Middle frontal gyrus (tissue), 1 donor: ENCODE results near the gene DBNDD1.
"Not testable (repeated sequence)": the region's sequence is repeated elsewhere in the genome, so short reads cannot be mapped to it uniquely, and the experiment has no call there.

Experiments
- DNase-seq: peaks from one replicate; pipeline ENCODE4 v3.0.0-alpha.2; 2015; ENCODE audit warnings: low spot score; ENCODE audit errors: extremely low spot score

The DBNDD1 gene

DNA sequence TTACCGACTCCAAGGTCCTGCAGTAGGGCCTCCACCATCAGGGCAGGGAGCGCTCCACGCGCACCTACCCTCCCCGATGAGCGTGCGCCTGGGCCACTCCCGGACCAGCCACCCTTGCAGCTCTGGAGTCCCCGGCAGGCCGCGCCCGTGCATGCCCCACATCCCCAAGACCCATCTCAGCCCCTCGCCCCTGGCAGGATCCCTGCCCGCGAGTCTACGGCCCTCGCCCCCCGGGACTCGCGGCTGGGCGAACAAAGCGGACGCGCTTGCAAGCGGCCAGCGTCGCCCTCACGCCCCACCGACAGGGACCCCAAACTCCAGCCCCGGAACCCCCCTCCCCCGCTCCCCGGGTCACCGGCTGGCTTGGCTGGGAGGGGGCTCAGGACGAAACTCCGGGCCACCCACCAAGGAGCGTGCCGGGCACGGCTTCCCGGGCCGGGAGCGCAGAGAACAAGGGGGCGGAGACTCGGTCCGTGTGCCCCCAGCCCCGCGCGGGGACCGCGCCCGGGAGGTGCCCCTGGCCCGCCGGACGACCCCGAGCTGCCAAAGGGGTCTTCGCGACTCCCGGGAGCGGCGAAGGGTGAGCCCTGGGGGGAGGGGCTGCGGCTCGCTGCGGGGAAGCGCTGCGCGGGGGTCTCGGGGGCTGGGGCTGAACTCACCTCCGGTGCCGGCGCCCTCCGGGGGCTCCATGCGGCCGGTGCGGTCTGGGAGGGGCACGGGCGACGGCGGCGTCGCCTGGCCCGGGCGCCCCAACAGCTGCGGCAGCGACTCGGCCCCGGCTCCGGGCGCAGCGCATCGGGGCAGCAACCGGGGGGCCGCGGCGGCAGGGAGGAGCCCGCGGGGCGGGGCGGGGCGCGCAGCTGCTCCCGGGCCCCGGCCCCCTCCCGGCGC is at the start of gene DBNDD1:
DBNDD1 (minus strand) TSS at position 805 of the 891 bp plus-strand sequence; CDS start at position 690, 115 bp downstream.
- no peak for DNase-seq

DNA sequence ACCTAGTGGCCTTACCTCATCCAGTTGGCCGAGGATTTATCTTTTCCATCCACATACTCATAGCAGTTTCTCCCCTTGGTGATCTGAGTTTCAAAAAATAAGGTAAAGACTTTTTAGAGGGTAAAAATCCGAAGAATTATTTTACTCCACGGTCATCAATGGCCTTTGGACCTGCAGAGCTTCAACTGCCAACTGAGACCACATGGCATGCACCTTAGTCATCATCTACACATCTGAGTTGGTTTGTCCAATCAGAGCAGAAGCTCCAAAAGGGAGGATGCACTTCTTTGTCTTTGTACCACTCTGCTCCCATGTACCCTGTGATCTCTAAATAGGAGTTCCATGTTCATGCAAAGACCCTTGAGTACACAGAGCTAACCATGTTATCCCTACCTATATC is 42.2 kb upstream of the DBNDD1 start:
- DNase-seq = no peak

DNA sequence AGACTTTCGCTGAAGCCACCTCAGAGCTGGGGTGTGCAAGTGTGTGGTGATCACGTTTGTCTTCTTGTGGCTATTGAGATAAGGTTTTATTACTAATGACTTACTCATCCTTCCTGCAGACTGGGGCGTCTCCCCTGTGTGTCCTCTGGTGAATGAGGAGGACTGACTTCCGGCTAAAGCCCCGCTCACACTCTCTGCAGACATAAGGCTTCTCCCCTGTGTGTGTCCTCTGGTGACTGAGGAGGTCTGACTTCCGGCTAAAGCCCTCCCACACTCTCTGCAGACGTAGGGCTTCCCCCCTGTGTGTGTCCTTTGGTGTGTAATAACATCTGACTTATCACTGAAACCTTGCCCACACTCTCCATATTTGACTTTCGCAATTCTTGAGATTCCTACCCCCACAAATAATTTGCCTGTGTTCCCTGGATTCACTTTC is 38.5 kb upstream of the DBNDD1 start:
- no peak for DNase-seq

- DNase-seq = not testable (repeated sequence)
Measured at GRCh38 chr16:90056521-90056920, 37.3 kb upstream of the DBNDD1 start.

DNA sequence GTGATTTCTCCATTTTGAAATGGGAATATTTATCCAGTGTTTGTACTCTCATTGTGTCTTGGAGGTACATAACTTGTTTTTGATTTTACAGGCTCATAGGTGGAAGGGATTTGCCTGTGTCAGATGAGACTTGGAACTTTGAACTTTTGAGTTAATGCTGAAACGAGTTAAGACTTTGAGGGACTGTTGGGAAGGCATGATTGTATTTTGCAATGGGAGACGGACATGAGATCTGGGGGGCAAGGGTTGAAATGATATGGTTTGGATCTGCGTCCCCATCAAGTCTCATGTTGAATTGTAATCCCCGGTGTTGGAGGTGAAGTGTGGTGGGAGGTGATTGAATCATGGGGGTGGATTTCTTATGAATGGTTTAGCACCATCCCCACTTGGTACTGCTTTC is 36.1 kb upstream of the DBNDD1 start:
- no peak for DNase-seq

DNA sequence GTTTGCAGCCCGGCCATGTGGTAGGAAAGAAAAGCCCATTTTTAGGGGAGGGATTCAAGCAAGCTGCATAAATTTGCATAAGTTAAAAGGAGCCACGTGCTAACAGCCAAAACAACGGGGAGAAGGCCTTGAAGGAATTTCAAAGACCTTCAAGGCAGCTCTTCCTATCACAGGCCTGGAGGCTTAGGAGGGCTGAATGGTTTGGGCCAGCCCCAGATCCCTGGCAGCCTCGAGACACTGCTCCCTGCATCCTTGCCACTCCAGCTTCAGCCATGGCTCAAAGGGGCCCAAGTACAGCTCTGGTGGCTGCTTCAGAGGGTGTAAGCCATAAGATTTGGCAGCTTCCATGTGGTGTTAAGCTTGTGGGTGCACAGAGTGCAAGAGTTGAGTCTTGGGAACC is 35.3 kb upstream of the DBNDD1 start:
- DNase-seq = no peak

- no peak for DNase-seq
Measured at GRCh38 chr16:90053902-90054500, 34.7 kb upstream of the DBNDD1 start.

DNA sequence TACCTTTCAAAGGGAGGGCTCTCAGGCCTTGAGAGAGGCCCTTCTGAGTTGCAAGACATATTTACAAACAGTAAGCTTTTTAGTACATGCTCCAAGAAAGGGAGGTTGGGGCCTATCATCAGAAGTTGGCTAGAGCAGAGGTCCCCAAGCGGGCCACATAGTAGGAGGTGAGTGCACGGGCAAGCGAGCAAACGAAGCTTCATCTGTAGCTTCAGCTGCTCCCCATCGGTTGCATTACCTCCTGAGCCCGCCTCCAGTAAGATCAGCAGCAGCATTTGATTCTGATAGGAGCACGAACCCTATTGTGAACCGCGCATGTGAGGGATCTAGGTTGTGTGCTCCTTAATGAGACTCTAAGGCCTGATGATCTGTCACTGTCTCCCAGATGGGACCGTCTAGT is 31.7 kb upstream of the DBNDD1 start:
- no peak for DNase-seq

GRCh38 chr16:90048737-90049330 is 29.6 kb upstream of the DBNDD1 start:
- no peak for DNase-seq

DNA sequence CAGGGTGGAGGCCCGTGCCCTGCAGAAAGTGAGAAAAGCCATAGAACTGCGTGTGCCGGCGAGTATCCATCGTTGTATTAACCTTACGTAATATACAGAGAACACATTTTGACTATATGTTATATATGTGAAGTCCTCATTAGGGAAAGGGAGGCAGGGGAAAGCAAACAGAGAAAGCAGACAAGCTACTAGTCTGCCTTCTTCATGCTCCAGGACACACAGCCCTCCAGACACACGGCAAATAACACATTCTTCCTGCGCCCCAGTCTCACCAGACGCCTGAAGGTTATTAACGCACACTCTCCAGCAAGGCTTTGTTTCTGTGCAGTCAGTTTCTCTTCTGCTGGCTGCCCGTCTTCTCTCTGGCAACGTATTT is 29.1 kb upstream of the DBNDD1 start:
- no peak for DNase-seq

DNA sequence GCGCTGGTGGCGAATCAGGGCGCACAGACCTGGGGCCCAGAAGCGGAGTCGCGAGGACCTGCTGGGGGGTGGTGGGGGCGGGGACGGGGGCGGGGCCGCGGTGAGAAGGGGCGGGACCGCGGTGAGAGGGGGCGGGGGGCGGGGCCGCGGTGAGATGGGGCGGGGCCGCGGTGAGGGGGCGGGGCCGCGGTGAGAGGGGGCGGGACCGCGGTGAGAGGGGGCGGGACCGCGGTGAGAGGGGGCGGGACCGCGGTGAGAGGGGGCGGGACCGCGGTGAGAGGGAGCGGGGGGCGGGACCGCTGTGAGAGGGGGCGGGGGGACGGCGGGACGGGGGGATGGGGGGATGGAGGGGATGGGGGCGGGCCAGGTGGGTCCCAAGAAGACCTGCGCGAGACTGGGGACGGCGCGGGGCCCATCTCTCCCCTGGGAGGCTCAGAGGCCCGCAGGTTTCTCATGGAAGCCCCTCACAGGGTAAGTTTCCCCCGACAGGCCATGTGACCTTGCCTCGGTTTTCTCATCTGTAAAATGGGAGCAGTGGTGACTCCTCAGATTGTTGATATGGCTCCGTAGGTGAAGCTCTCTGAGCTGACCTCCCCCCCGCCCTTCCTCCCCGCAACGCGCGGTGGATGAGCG is 28.6 kb upstream of the DBNDD1 start:
- no peak for DNase-seq

GRCh38 chr16:90046971-90047713 is 27.9 kb upstream of the DBNDD1 start:
- no peak for DNase-seq

GRCh38 chr16:90046122-90046970 is 27.1 kb upstream of the DBNDD1 start:
- no peak for DNase-seq

GRCh38 chr16:90044111-90044551 is 24.9 kb upstream of the DBNDD1 start:
- no peak for DNase-seq

DNA sequence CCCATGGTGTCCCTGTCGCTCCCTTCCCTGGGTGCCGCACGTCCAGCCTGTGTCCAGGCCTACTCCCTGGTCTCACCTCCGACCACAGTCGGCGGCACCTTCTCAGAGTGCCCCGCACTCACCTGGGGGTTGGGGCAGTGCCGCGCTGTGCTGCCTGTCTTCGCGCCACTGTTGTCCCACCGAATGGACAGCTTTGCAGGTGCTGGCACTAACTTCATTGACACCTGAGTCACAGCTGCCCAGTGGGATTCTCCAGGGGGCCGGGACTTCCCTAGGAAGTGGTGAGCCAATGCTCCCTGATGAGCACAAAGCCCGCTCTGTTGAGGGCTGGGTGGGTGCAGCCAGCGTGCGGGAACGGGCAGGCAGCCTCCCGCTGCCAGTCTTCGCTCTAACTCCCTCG is 24.3 kb upstream of the DBNDD1 start:
- no peak for DNase-seq

DNA sequence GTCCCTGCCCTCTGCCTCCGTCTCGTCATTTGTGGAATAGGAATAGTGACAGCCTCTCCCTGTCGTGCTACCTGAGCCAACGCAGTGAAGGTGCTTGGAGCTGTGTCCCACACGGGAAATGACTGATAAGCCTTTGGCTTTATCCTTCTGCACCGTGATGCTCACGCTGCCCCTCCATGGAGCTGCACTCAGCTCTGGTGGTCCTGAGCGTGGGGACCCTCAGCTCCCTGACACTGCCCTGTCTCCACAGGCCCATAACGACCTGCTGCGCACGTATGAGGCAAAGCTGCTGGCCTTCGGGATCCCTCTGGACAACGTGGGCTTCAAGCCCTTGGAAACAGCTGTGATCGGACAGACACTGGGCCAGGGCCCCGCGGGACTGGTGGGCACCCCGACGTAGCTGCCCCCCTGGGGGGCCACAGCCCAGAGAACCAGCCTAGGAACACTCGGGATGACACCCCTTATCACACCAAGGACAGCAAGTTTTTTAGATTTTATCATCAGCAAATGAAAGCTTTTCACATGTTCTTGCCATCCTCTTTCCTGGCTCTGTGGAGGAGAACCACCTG is 23.8 kb upstream of the DBNDD1 start:
- no peak for DNase-seq

DNA sequence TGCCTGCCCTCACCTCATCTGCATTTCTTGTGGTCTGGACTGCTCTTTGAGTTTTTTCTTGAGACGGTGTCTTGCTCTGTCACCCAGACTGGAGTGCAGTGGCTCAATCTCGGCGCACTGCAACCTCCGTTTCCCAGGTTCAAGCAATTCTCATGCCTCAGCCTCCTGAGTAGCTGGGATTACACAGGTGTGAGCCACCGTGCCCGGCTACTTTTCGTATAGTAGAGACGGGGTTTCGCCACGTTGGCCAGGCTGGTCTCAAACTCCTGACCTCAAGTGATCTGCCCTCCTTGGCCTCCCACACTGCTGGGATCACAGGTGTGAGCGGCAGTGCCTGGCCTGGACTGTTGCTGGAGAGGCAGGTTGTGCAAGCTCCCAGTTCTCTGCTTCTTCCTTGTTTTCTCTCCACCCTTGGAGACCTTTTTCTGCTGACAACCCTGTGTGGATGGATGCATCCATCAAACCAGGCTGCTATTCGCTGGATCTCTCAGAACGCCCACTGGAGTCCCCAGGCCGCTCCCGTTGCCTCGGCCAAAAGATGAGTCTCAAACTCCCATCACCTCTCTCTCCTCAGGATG is 22.7 kb upstream of the DBNDD1 start:
- no peak for DNase-seq

GRCh38 chr16:90040152-90041023 is 21.1 kb upstream of the DBNDD1 start:
- DNase-seq = no peak

DNA sequence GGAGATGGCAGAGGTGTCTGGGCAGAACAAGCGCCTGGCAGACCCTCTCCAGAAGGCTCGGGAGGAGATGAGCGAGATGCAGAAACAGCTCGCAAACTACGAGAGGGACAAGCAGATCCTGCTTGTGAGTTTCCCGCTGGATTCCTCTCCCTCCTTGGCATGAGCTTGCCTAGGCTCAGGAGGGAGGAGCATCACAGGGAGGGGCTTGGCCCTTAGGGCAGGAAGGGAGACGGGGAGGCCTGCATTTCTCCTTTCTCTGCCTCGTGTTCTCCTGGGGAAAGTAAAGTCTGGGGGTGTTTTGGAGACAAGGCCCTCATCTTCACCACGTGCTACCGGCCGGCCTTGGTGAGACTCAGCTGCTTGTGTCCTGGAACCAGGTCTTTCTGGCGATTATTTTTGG is 18.0 kb upstream of the DBNDD1 start:
- no peak for DNase-seq
